ENCODE measurements around the gene LY6G5B.

GRCh38 chr6:31692353-31692752 is 22.6 kb downstream of the LY6G5B start:
- TF ChIP-seq CTCF (IDR thresholded peaks at IDR 0.05) (no peak), POLR2A (IDR thresholded peaks at IDR 0.05) (no peak)

Data from body of pancreas (tissue), 4 donors.